GM19023 (cell line): ENCODE measurements around the gene EGLN3.

Experiments
- ATAC-seq: cut with Tn5 transposase; IDR thresholded peaks from one replicate; pipeline ENCODE4 v1.9.1; 2021; ENCODE audit warnings: mild to moderate bottlenecking, moderate library complexity; ENCODE audit not compliant: unreplicated experiment

Gene EGLN3

DNA sequence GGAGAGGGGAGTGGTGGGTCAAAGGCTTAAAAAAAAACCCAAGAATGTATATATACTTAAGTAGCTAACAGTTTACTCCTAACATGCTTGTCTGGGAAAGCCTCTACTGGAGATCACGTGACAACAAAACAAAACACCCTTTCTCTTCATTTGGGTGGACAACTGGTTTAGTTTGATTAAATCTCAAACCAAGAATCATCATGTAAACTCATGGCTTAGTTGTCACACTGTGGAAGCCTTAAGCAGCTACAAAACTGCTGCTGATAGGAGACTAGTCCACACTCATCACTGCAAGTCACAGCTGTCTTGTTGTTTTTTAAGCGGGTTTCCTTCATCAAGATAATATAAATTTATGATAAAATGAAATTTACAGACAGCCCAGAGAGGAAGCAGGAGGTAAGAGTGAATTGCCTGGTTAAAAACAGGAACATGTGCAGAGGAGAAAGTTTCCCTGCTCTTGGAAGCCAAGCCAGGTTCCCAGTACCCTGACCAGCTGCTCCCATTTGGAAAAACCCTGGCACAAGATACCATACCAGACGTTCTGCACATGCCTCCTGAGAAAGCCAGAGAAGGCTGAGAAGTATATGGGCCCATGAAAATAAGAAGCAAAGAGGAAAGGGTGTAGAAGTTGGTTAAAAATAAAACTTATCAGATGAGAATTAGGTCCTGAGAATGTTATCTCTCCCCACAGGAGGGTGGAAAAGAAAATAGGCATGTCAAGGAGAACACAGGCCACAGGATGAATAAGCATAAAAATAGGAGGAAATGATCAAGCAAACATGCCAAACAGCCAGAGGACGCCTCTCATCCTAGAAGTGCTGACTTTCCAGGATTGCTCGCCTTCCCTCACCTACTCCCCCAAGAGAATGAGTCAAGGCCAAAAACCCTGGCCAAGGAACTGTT, 34.0 kb downstream of the EGLN3 start:
- no peak for ATAC-seq

DNA sequence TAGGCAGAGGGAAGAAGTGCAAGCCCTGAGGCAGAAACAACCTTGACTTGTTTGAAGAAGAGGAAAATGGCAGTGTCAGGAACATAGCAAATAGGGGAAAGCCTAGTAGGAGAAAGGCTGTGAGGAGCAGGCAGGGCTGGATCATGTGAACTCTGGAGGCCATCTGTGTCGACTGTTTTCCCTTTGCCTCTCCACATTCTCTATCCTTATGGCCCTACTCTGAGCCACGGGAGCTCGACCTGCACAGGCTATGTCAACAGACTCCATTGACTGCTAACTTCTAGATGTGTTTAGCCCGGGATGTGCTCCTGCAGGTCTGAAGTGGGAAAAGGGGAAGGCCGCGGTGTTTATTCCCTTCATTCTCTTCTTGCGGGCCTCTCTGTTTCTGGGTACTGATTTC, 35.2 kb downstream of the EGLN3 start:
- ATAC-seq = no peak

DNA sequence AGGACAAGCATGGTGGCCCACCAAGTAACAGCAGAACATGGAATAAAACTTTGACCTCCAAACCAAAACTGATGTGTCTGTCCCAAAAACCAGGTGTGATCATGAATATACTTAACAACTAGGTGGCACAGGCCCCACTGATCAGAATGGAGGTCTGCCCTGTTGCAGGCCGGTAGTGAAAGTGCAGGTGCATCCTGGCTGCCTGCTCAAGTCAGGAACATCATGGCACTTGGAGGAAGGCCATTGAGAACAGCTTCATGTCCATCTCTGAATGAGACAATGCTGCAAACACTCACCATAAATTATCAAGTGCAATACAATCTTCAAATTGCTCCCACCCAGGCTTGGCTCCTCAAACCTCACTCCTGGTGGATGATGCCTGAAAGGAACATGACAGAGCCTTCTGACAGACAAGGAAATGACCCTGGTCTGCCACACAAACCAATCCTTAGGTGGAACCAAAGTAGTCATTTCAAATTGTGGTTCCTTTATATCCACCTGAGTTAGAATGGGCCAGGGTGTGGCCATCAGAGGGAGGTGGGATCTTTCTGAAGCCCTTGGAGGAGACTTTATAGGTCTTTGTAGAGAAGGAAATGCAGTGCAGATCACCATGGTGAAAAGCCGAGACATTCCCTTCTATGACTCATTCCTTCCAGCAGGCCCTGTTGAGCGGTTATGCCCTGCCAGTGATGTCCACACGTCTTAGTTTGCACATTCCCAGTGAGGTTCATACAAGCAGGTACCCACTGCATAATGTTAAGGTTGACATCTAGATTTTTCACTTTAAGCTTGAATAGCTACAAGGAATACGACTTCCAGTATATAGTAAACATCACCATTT, 36.0 kb downstream of the EGLN3 start:
- no peak for ATAC-seq

DNA sequence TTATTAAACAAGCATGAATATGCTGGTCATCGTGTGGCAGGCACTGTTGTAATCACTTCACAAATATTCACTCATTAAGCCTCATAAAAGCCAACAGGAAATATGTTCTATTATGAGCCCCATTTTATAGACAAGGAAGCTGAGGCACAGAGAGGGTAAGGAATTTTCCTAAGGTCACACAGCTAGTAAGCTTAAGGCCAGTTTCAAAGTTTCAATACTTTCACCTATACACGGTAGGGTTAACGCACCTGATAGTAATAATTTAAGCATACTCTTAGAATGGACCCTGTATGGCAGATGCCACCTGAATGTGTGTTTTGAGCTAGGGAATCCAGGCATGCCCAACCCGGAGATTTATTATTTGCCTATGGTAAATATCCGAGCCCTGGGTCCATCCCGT, 39.8 kb downstream of the EGLN3 start:
- ATAC-seq = no peak

DNA sequence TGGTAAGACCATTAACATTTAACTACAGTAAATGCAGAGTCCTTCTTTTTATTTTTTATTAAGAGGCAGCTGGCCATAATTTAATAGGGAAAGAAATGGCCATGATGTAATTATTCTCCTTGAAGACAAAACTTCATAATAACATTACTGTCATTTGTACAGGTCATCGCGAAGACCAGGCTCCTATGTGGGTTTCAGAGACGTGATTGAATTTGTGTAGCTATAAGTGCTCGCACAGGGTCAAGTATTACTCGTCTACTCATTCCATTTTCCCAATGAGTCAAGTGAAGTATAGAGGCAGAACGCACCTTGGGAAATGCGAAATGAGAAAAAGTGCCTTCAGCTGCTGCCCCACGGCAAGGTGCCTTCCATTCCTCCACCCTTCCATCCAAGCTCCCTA, 40.4 kb downstream of the EGLN3 start:
- ATAC-seq = no peak

DNA sequence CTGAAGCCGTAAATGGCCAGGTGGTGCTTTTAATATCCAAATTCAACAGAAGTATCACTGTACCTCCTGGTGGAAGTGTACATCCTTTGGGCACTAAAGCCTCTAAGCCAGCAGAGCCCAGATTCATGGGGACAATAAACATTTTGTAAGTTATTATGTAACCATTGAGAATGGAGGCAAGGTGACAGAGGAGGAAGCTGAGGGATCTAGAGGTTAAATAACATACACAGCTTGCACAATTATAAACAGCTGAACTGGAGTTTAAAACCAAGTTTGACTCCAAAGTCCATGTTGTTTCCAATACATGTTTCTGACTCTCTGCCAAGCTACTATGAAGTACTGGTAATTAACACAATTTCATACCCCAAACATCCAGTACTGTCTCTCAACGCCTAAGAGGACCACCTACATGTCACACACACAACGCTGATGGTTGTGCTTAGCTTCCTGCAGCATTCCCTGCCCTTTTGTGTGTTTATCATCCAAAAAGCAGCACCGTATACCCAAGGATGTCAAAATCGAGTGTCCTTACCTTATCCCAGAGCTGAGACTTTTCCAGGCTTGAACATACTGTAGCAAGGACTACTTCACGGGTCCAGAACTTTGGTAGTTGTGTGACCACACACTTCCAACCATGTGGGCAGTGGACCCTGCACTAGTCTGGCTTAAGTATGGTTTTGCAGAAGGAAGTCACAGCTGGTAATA, 41.3 kb downstream of the EGLN3 start:
- no peak for ATAC-seq

DNA sequence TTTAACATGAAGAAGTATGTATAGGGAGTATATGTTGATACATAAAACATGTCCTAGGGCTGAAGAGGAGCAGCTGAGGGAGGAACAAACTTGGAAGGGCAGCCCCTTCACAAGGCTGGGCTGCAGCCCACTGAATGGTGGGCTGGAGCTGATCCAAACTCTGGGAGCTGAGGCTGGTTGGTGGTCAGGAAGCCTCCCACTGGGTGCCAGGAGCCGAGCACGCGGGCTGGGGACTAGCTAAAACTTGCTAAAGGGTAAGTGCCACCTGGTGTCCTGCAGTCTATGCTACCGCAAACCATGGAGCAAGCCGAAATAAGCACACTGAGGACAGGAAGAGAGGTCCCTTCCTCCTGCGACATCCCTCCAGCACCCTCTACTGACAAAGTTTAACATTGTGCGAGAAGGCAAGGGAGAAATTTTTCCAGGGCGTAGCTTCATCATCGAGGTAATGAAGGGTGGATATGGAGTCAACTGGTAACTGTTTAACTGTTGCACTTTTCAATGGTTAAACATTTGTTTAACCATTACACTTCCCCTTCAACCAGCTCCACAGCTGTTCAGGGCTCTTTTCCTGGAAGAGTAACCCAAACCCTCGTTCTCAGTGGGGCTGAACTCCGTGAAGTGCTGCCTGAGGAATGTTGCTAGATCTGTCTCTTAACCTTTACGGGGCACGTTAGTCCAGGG, 42.2 kb downstream of the EGLN3 start:
- no peak for ATAC-seq

DNA sequence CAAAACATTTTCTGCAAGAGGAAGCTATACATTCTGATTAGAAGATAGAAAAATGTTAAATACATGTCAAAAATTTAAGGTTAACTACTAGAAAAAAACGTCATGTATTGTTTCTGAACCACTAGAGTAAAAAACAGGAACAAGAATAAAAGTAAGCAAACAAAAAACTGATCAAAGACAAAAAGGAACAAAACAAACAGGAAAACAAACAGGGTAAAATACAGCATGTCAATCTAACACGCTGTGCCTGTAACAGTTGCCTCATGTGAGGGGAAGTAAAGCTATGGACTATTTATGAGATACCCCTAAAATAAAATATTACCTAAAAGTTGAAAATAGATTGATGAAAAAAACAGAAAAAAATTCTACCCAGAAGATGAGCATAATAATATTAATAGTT, 43.9 kb downstream of the EGLN3 start:
- no peak for ATAC-seq

DNA sequence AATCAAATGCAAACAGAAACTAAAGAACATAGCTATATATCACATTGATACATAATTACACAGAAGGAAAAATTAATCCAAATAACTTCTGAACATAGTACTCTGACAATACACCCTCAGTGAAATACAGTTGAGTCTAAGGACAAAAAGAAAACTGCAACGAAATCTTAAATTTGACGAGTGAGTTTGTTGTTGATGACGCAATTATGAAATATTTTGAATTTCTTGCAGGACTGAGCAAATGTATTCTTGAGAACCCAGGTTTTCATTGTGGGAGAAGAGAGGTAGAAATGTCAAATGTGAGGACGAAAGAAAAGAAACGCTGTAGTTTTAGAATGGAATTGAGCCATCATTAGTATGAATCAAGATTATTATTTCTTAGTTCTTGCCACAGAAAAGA, 46.3 kb downstream of the EGLN3 start:
- no peak for ATAC-seq

DNA sequence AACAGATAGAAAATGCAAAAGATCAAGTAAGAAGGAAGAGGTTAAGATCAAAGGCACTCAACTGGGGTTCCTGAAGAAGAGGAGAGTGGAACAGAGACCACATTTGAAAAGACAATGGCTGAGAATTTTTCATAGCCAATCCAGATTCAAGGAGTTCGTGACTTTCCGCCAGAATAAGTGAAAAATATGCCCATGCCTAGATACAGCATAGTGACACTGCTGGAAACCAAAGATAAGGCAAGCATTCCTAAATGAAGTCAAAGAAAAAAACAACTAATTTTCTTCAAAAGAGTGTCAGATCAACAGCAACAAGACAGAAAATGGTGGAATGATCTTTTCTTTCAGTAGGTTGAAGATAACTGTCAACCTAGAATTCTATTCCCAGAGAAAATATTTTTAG, 47.5 kb downstream of the EGLN3 start:
- no peak for ATAC-seq

DNA sequence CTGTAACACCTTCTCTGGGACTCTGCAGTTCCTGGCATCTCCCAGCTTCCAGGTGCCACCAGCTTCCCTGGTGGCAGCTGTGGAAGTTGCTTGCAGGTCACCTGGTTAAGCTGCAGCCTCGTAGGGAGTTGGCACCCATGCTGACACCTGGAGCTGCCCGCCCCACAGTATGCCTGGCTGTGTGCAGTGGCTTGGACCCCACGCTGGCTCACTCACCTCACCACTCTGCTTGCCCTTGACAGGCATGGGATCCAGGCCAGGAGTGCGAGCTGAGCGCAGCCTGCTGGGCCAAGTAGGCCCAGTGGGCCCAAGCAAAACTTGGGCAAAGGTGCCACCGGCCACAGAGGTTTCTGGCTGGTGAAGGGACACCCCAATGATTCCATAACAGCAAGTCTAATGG, 48.5 kb downstream of the EGLN3 start:
- no peak for ATAC-seq

DNA sequence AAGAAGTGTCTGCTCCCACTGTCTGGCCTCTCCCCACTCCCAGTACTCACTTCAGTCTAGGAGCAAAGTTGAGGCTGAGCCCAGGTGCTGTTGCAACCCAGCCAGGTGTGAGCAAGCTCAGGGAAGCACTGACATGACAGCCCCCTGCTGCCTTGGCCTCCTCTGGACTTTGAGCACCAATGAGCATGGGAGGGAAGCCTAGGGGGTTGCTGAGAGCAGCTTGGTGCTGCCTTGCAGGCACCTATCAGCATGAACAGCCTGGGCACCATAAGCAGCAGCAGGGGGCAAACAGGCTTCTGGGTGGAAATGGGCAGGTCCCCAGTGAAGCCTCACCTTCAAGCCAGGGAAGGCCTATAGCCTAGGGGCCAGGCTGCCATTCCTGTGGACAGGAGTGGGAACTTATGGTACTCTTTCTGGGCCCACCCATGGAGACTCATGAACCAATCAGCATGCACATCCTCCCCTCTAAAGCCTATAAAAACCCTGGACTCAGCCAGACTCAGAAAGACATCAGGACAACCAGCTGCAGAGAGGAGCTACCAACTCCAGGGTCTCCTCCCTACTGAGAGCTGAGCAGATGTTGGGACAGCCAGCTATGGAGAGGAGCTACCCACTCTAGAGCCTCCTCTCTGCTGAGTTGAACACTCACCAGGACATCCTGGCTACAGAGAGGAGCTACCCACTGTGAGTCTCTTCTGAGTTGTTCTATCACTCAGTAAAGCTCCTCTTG, 49.3 kb downstream of the EGLN3 start:
- no peak for ATAC-seq

DNA sequence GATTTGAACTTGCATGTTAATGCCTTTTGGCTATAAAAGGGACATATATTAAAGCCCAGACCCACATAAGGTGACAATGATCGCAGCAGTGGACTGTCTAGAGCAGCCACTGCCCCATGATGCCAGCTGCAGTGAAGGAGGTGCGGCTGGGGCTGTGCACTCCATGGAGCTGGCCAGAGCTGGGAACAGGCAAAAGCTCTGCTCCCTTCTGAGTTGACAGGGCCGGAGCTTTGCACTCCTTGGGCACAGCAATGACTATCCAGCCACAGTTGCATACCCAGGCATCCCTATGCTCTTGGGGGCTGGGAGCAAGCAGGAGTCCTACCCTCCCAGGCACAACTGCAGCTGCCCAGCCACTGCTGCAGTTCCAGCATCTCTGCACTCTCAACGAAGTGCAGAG, 50.2 kb downstream of the EGLN3 start:
- ATAC-seq = no peak

DNA sequence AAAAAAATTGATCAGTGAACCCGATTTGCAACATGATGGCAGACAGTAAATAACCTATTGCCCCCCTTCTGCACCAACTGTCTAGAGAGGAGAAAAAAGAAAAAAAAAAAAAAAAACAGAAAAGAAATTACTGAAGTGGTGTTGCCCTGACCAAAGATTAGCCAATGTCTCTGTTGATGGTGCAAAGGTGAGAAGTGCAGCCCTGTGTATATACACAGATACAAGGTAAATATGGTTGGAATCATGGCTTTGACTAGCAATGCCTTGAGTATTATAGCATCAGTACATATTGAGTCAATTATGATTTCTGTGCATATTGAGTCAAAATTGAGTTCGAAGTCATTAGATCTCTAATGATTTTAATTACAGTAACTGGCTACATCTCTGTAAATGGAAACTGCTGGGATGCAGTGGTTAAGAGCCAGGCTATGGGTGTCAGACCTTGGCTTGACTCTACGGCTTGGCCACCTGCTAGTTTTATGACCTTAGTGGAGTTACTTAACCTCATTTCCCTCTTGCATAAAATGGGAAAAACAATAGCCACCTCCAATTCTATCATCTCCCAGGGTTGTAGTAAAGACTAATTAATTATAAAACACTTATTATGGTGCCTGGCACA, 51.0 kb downstream of the EGLN3 start:
- ATAC-seq = no peak

DNA sequence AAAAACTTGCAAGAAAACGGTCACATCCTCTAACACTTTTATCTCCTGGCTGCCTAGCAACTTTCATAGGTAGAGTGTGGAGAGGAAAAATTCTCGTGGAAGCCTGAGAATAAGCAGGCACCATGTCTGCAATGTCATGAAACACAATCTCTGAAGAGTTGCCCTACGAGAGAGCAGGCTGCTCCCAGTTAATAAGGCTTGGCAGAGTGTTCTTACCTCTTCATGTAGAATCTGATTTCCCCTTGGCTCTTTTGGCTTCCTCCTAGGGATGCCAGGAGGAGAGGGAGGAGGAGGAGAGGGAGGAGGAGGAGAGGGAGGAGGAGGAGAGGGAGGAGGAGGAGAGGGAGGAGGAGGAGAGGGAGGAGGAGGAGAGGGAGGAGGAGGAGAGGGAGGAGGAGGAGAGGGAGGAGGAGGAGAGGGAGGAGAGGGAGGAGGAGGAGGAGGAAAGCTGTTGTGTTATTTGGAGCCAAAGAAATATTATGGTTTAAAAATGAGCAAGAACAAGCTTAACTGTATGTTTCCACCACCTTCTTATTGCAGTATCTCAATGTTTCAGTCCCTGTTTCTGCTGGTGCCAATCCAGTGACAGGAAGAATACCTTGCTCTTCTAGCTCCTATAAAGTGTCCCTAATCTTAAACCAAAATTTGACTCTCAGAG, 52.9 kb downstream of the EGLN3 start:
- no peak for ATAC-seq

DNA sequence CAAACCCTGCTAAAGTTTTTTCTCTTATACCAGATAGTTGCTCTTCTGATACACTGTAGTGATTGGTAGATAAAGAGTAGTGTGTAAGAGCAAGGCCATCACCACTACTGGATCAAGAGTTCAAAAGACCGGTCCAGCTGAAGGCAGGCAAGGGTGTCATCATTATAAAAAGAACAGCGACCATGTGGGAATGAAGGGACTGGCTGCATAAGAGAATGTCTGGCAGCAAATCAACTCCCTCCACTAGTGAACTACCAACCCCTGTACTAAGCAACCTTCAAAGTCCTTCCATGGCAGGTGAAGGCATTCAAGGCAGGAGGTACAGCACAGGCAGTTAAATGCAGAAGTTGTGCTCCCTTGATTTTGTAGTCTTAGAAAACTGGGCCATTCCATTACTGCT, 53.5 kb downstream of the EGLN3 start:
- no peak for ATAC-seq

DNA sequence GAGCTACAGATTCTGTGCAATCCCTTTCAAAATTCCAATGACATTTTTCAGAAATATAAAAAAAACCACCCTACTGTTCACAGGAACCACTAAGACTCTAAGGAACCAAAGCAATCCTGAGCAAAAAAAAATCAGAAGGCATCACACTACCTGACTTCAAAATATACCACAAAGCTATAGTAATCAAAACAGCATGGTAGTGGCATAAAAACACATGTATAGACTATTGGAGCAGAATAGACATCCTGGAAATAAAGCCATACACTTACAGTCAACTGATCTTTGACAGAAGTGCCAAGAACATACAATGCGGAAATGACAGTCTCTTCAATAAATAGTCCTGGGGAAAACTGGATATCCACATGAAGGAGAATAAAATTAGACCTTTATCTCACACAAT, 56.5 kb downstream of the EGLN3 start:
- ATAC-seq = no peak

DNA sequence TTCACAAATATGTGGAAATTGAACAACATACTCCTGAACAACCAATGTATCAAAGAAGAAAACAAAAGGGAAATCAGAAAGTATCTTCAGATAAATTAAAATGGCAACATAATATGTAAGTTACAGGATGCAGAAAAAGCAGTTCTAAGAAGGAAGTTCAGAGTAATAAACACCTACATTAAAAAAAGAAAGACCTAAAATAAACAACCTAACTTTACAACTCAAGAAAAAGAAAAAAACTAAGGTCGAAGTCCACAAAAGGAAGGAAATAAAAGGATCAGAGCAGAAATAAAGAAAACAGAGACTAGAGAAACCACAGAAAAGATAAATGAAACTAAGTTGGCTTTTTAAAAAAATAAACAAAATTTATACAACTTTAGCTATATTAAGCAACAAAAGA, 59.2 kb downstream of the EGLN3 start:
- no peak for ATAC-seq

DNA sequence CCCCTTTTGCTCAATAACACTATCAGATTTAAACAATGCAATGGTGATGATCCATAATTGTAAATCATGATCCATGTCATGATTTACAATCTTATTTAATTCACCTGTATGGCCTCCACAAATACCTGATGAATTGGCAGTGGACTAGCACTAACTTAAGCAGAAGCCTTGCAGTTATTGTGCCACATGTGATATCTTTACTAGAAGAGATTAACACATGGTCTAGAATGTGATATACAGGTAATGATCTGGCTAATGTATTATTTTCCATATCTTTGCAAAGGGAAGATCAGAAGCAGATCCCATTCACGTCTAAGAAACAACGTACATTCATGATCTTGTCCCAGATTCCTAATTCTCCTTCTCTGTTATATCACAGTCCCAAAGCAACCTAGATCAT, 66.0 kb downstream of the EGLN3 start:
- ATAC-seq = no peak
